HEK293 (cell line): ENCODE results near the gene TUBGCP6.

ENCODE experiments used
- CTCF ChIA-PET: fragments of 350-600 bp; formaldehyde crosslinking; extraction: SDS; loops from one replicate; lab custom pipeline; 2021; ENCODE audit warnings: antibody characterized with exemption; lab: Yijun Ruan, JAX
- POLR2A ChIA-PET: fragments of 300-600 bp; formaldehyde crosslinking; extraction: SDS; loops from one replicate; lab custom pipeline; 2020; ENCODE audit warnings: antibody characterized with exemption, inconsistent platforms; lab: Yijun Ruan, JAX
- H3K27ac ChIP-seq: fragments of 200-500 bp; sonication (Bioruptor generic); 2 replicates; pipeline ENCODE4 v1.5.1; 2014; ENCODE audit warnings: low read depth, low read length, control low read depth, inconsistent platforms; ENCODE audit errors: extremely low read depth
- H3K36me3 ChIP-seq, 2 experiments: fragments of 200-500 bp in 1 of 2; sonication (Bioruptor generic) in 1 of 2; 1 replicate in 1 of 2; 2 replicates in 1 of 2; pipeline ENCODE4 v1.5.1; 2014 to 2017; ENCODE audit warnings: inconsistent platforms in 2 of 2, low read length in 2 of 2; ENCODE audit not compliant: control insufficient read depth in 2 of 2, insufficient read depth in 1 of 2
- H3K4me1 ChIP-seq: fragments of 200-500 bp; sonication (Bioruptor generic); 2 replicates; pipeline ENCODE4 v1.5.1; 2014; ENCODE audit warnings: mild to moderate bottlenecking, low read length, inconsistent platforms; ENCODE audit not compliant: control insufficient read depth, insufficient read depth
- H3K4me3 ChIP-seq: 2 replicates; pipeline ENCODE4 v1.5.1; 2011; ENCODE audit warnings: low read depth, mild to moderate bottlenecking, control low read depth, low read length, moderate library complexity
- H3K9me3 ChIP-seq: fragments of 200-500 bp; sonication (Bioruptor generic); 2 replicates; pipeline ENCODE4 v1.5.1; 2014; ENCODE audit warnings: low read depth, low read length, inconsistent platforms; ENCODE audit not compliant: control insufficient read depth, insufficient read depth
- BCL11B ChIP-seq: fragments of 450-650 bp; formaldehyde crosslinking; IDR thresholded peaks from 2 replicates; pipeline ENCODE4 v1.5.1; 2016; ENCODE audit warnings: low read depth, missing biosample characterization, missing genetic modification characterization
- GLIS1 ChIP-seq: fragments of 450-650 bp; formaldehyde crosslinking; IDR thresholded peaks from 2 replicates; pipeline ENCODE4 v1.5.1; 2016; ENCODE audit warnings: missing biosample characterization, missing genetic modification characterization
- KLF1 ChIP-seq: fragments of 450-650 bp; formaldehyde crosslinking; IDR thresholded peaks from 2 replicates; pipeline ENCODE4 v1.5.1; 2016; ENCODE audit warnings: missing biosample characterization, missing genetic modification characterization
- OSR2 ChIP-seq: fragments of 450-650 bp; formaldehyde crosslinking; IDR thresholded peaks from 2 replicates; pipeline ENCODE4 v1.5.1; 2016; ENCODE audit warnings: missing biosample characterization, missing genetic modification characterization
- WT1 ChIP-seq: fragments of 450-650 bp; formaldehyde crosslinking; IDR thresholded peaks from 2 replicates; pipeline ENCODE4 v1.5.1; 2016; ENCODE audit warnings: missing biosample characterization, missing genetic modification characterization
- ZFP41 ChIP-seq: fragments of 450-650 bp; formaldehyde crosslinking; IDR thresholded peaks from 2 replicates; pipeline ENCODE4 v1.5.1; 2016; ENCODE audit warnings: missing biosample characterization, missing genetic modification characterization, borderline replicate concordance
- ZNF169 ChIP-seq: fragments of 450-650 bp; formaldehyde crosslinking; IDR thresholded peaks from 2 replicates; pipeline ENCODE4 v1.5.1; 2016; ENCODE audit warnings: missing biosample characterization, missing genetic modification characterization
- ZNF202 ChIP-seq: fragments of 450-650 bp; formaldehyde crosslinking; IDR thresholded peaks from 2 replicates; pipeline ENCODE4 v1.5.1; 2016; ENCODE audit warnings: missing biosample characterization, missing genetic modification characterization, borderline replicate concordance
- ZNF211 ChIP-seq: fragments of 450-650 bp; formaldehyde crosslinking; IDR thresholded peaks from 2 replicates; pipeline ENCODE4 v1.5.1; 2016; ENCODE audit warnings: low read depth, missing biosample characterization, missing genetic modification characterization
- ZNF302 ChIP-seq: fragments of 450-650 bp; formaldehyde crosslinking; IDR thresholded peaks from 2 replicates; pipeline ENCODE4 v1.5.1; 2016; ENCODE audit warnings: missing biosample characterization, missing genetic modification characterization, low read depth
- ZNF391 ChIP-seq: fragments of 450-650 bp; formaldehyde crosslinking; IDR thresholded peaks from 2 replicates; pipeline ENCODE4 v1.5.1; 2016; ENCODE audit warnings: low read depth, missing biosample characterization, missing genetic modification characterization, borderline replicate concordance
- ZNF394 ChIP-seq: fragments of 450-650 bp; formaldehyde crosslinking; IDR thresholded peaks from 2 replicates; pipeline ENCODE4 v1.5.1; 2016; ENCODE audit warnings: missing biosample characterization, missing genetic modification characterization, mild to moderate bottlenecking, moderate library complexity, borderline replicate concordance
- ZNF521 ChIP-seq: fragments of 450-650 bp; formaldehyde crosslinking; IDR thresholded peaks from 2 replicates; pipeline ENCODE4 v1.5.1; 2017; ENCODE audit warnings: missing biosample characterization, mild to moderate bottlenecking, missing genetic modification characterization
- ZNF544 ChIP-seq: fragments of 450-650 bp; formaldehyde crosslinking; IDR thresholded peaks from 2 replicates; pipeline ENCODE4 v1.5.0; 2017; ENCODE audit warnings: missing biosample characterization, missing genetic modification characterization
- ZNF654 ChIP-seq: fragments of 450-650 bp; formaldehyde crosslinking; IDR thresholded peaks from 2 replicates; pipeline ENCODE4 v1.5.1; 2016; ENCODE audit warnings: low read depth, missing biosample characterization, missing genetic modification characterization
- ZNF660 ChIP-seq: fragments of 450-650 bp; IDR thresholded peaks from 2 replicates; pipeline ENCODE4 v1.5.1; 2018; ENCODE audit warnings: missing biosample characterization, mild to moderate bottlenecking, missing genetic modification characterization
- ZNF677 ChIP-seq: fragments of 450-650 bp; IDR thresholded peaks from 2 replicates; pipeline ENCODE4 v1.5.0; 2018; ENCODE audit warnings: missing biosample characterization, mild to moderate bottlenecking, missing genetic modification characterization, moderate library complexity
- ZSCAN23 ChIP-seq: fragments of 450-650 bp; formaldehyde crosslinking; IDR thresholded peaks from 2 replicates; pipeline ENCODE4 v1.5.1; 2016; ENCODE audit warnings: missing biosample characterization, missing genetic modification characterization
- TF ChIP-seq, protein P1 (sequence below): fragments of 450-650 bp; formaldehyde crosslinking; IDR thresholded peaks from 2 replicates; pipeline ENCODE4 v1.5.1; 2016; ENCODE audit warnings: missing biosample characterization, missing genetic modification characterization
- TF ChIP-seq, protein P2 (sequence below): fragments of 450-650 bp; formaldehyde crosslinking; IDR thresholded peaks from 2 replicates; pipeline ENCODE4 v1.5.1; 2016; ENCODE audit warnings: missing biosample characterization, missing genetic modification characterization, low read depth
- TF ChIP-seq, protein P3 (sequence below): fragments of 450-650 bp; formaldehyde crosslinking; IDR thresholded peaks from 2 replicates; pipeline ENCODE4 v1.5.1; 2016; ENCODE audit warnings: missing biosample characterization, missing genetic modification characterization, borderline replicate concordance
- TF ChIP-seq, protein P4 (sequence below): fragments of 450-650 bp; formaldehyde crosslinking; IDR thresholded peaks from 2 replicates; pipeline ENCODE4 v1.5.1; 2016; ENCODE audit warnings: missing biosample characterization, missing genetic modification characterization

The TUBGCP6 gene

DNA sequence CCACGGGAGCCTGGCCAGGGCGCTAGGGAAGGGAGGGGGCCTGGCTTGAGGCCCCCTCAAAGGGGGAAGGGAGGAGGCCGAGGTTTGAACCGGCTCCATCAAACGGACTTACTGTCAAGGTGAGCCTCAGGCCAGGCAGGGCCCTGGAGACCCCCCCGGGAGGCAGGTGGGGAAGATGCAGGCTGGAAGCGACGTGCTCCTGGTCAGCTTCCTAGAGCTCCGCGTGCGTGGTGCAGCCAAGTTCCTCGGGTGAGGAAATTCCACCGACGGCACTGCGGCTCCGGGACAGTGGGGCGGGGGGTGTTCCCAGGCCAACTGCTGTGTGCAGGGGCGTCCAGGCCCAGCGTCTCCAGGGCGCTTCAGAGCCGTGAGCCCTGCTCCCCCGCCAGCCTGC lies 66.4 kb downstream of the TUBGCP6 start:
- Histone ChIP-seq H3K36me3 (peaks cover 0 to 35% of the 10 kb centered on the region in 2 experiments; a peak in 1 of 3 replicates), H3K27ac (no peak overlapping the region), H3K4me1 (no peaks in the 10 kb centered on the region), H3K9me3 (no peaks in the 10 kb centered on the region), H3K4me3 (no peak overlapping the region)
- TF ChIP-seq KLF1 (tag by site-specific recombination) (no peak), ZSCAN23 (no peak), ZNF654 (tag by site-specific recombination) (no peak)
- TF ChIP-seq, protein P1, sequence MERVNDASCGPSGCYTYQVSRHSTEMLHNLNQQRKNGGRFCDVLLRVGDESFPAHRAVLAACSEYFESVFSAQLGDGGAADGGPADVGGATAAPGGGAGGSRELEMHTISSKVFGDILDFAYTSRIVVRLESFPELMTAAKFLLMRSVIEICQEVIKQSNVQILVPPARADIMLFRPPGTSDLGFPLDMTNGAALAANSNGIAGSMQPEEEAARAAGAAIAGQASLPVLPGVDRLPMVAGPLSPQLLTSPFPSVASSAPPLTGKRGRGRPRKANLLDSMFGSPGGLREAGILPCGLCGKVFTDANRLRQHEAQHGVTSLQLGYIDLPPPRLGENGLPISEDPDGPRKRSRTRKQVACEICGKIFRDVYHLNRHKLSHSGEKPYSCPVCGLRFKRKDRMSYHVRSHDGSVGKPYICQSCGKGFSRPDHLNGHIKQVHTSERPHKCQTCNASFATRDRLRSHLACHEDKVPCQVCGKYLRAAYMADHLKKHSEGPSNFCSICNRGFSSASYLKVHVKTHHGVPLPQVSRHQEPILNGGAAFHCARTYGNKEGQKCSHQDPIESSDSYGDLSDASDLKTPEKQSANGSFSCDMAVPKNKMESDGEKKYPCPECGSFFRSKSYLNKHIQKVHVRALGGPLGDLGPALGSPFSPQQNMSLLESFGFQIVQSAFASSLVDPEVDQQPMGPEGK (tag by site-specific recombination): 0 out of 2 replicates have a peak, but pooled peaks have one; percentile 16
- ChIA-PET CTCF (no interaction called here), POLR2A (interaction anchor here (0.6 kb wide), 1 partner anchor 348 kb away, joined by 3 read pairs; no protein-coding TSS in a partner anchor)

DNA sequence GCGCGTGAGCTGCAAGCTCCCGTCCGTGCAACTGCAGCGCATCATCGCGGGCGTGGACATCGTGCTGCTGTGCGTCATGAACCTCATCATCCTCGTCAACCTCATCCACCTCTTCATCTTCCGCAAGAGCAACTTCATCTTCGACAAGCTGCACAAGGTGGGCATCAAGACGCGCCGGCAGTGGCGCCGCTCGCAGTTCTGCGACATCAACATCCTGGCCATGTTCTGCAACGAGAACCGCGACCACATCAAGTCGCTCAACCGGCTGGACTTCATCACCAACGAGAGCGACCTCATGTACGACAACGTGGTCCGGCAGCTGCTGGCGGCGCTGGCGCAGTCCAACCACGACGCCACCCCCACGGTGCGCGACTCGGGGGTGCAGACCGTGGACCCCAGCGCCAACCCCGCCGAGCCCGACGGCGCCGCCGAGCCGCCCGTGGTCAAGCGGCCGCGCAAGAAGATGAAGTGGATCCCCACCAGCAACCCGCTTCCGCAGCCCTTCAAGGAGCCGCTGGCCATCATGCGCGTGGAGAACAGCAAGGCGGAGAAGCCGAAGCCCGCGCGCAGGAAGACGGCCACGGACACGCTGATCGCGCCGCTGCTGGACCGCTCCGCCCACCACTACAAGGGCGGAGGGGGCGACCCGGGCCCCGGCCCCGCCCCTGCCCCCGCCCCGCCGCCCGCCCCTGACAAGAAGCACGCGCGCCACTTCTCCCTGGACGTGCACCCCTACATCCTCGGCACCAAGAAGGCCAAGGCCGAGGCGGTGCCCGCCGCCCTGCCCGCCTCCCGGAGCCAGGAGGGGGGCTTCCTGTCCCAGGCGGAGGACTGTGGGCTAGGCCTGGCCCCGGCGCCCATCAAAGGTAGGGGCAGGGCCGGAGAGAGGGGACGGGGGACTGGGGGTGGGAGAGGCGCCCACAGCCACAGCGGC lies 67.0 kb downstream of the TUBGCP6 start:
- H3K27ac ChIP-seq: no peak overlapping the region
- no peak overlapping the region for H3K4me3 ChIP-seq
- CTCF ChIA-PET: no interaction called here
- H3K4me1 ChIP-seq: no peaks in the 10 kb centered on the region
- peaks cover 0 to 35% of the 10 kb centered on the region in 2 experiments; a peak in 1 of 3 replicates for H3K36me3 ChIP-seq
- TF ChIP-seq BCL11B (no peak), ZFP41 (tag by site-specific recombination) (no peak)
- no peaks in the 10 kb centered on the region for H3K9me3 ChIP-seq
- POLR2A ChIA-PET: no interaction called here

DNA sequence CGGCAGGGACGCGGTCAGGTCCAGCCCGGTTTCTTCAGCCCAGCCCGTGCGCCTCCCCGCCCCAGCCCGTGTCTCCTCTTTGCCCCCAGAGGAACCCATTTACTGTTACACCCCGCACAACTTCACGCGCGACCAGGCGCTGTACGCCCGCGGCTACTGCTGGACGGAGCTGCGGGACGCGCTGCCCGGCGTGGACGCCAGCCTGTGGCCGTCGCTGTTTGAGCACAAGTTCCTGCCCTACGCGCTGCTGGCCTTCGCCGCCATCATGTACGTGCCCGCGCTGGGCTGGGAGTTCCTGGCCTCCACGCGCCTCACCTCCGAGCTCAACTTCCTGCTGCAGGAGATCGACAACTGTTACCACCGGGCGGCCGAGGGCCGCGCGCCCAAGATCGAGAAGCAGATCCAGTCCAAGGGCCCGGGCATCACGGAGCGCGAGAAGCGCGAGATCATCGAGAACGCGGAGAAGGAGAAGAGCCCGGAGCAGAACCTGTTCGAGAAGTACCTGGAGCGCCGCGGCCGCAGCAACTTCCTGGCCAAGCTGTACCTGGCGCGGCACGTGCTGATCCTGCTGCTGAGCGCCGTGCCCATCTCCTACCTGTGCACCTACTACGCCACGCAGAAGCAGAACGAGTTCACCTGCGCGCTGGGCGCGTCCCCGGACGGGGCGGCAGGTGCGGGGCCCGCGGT lies 67.8 kb downstream of the TUBGCP6 start:
- Histone ChIP-seq H3K9me3 (no peaks in the 10 kb centered on the region), H3K27ac (no peak overlapping the region), H3K4me3 (no peak overlapping the region), H3K4me1 (no peaks in the 10 kb centered on the region), H3K36me3 (peaks cover 0 to 35% of the 10 kb centered on the region in 2 experiments; a peak in 1 of 3 replicates)
- ChIA-PET POLR2A (no interaction called here), CTCF (no interaction called here)
- TF ChIP-seq OSR2 (tag by site-specific recombination) (no peak), ZNF521 (tag by site-specific recombination) (no peak), GLIS1 (tag by site-specific recombination) (no peak), ZNF544 (tag by site-specific recombination) (no peak), WT1 (tag by site-specific recombination) (no peak), ZNF677 (tag by site-specific recombination) (no peak), ZNF394 (tag by site-specific recombination) (no peak), ZNF169 (no peak), BCL11B (no peak), ZNF202 (no peak), ZNF391 (tag by site-specific recombination) (no peak), ZNF302 (tag by site-specific recombination) (no peak), ZNF660 (tag by site-specific recombination) (no peak), ZNF211 (tag by site-specific recombination) (no peak)
- TF ChIP-seq, protein P2, sequence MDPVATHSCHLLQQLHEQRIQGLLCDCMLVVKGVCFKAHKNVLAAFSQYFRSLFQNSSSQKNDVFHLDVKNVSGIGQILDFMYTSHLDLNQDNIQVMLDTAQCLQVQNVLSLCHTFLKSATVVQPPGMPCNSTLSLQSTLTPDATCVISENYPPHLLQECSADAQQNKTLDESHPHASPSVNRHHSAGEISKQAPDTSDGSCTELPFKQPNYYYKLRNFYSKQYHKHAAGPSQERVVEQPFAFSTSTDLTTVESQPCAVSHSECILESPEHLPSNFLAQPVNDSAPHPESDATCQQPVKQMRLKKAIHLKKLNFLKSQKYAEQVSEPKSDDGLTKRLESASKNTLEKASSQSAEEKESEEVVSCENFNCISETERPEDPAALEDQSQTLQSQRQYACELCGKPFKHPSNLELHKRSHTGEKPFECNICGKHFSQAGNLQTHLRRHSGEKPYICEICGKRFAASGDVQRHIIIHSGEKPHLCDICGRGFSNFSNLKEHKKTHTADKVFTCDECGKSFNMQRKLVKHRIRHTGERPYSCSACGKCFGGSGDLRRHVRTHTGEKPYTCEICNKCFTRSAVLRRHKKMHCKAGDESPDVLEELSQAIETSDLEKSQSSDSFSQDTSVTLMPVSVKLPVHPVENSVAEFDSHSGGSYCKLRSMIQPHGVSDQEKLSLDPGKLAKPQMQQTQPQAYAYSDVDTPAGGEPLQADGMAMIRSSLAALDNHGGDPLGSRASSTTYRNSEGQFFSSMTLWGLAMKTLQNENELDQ (tag by site-specific recombination): no peak
- TF ChIP-seq, protein P3, sequence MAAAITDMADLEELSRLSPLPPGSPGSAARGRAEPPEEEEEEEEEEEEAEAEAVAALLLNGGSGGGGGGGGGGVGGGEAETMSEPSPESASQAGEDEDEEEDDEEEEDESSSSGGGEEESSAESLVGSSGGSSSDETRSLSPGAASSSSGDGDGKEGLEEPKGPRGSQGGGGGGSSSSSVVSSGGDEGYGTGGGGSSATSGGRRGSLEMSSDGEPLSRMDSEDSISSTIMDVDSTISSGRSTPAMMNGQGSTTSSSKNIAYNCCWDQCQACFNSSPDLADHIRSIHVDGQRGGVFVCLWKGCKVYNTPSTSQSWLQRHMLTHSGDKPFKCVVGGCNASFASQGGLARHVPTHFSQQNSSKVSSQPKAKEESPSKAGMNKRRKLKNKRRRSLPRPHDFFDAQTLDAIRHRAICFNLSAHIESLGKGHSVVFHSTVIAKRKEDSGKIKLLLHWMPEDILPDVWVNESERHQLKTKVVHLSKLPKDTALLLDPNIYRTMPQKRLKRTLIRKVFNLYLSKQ (tag by site-specific recombination): no peak
- TF ChIP-seq, protein P4, sequence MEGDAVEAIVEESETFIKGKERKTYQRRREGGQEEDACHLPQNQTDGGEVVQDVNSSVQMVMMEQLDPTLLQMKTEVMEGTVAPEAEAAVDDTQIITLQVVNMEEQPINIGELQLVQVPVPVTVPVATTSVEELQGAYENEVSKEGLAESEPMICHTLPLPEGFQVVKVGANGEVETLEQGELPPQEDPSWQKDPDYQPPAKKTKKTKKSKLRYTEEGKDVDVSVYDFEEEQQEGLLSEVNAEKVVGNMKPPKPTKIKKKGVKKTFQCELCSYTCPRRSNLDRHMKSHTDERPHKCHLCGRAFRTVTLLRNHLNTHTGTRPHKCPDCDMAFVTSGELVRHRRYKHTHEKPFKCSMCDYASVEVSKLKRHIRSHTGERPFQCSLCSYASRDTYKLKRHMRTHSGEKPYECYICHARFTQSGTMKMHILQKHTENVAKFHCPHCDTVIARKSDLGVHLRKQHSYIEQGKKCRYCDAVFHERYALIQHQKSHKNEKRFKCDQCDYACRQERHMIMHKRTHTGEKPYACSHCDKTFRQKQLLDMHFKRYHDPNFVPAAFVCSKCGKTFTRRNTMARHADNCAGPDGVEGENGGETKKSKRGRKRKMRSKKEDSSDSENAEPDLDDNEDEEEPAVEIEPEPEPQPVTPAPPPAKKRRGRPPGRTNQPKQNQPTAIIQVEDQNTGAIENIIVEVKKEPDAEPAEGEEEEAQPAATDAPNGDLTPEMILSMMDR (tag by site-specific recombination): no peak
